SH-SY5Y (cell line): ENCODE measurements around the gene DENND1B.

Experiments used
- GATA2 ChIP-seq: IDR thresholded peaks from 2 replicates; pipeline ENCODE4 v1.6.1; 2011; ENCODE audit warnings: mild to moderate bottlenecking, low read depth, low read length
- GATA3 ChIP-seq: IDR thresholded peaks from 2 replicates; pipeline ENCODE4 v1.6.1; 2011; ENCODE audit warnings: low read depth, mild to moderate bottlenecking, low read length, moderate library complexity

DNA sequence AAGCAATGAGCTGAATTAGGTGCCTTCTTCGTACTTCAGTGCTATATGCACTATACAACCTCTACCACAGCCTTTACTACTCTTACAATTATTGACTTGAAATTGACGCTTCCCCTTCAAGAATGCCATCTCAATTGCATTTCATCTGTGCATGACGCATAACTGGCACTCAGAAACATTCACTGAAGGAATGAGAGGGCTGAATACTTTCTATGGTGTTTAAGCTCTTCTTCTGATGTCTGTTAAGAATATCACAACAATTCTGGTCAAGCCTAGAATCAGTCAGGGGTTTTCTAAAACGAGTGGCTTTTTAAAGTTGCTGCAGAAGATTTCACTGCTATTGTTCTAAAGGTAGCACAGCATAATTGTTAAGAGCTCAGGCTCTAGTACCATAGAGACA lies 11.5 kb downstream of the DENND1B start:
- TF ChIP-seq GATA2 (no peak), GATA3 (no peak)
